ENCODE data around the gene PCMT1.
"Not testable (repeated sequence)": the region's sequence is repeated elsewhere in the genome, so short reads cannot be mapped to it uniquely, and the experiment has no call there.

The PCMT1 gene

DNA sequence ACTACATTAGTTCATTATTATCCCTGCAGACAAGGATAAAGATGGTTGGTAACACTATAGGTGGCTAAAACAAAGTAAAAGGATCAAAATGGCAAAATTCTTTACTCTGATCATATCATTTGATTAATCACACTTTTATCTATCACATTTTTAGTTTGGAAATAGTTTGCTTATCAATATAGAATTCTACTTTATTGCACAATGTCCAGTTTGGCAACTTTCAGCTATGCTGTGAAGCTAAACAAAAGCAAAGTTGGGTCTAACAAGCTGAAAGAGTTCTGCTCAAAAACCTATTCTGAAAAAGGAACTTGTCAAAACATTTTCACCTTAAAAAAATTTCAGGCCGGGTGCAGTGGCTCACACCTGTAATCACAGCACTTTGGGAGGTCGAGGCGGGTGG lies 23.8 kb upstream of the PCMT1 start:
- Histone ChIP-seq H3K4me3 (ENCODE audit: low read depth, low read length) (no peak overlapping the region), H3K4me1 (ENCODE audit: control insufficient read depth, insufficient read depth, low read length) (no peaks in the 10 kb centered on the region), H3K27ac (ENCODE audit: low read depth, low read length) (no peak overlapping the region), H3K9ac (ENCODE audit: low read length) (no peak overlapping the region), H3K9me3 (ENCODE audit: control insufficient read depth, insufficient read depth, low read depth, low read length) (no peaks in the 10 kb centered on the region), H3K27me3 (ENCODE audit: control insufficient read depth, insufficient read depth, low read length) (no peaks in the 10 kb centered on the region), H3K36me3 (ENCODE audit: control insufficient read depth, insufficient read depth, low read length) (peaks cover 65% of the 10 kb centered on the region)

DNA sequence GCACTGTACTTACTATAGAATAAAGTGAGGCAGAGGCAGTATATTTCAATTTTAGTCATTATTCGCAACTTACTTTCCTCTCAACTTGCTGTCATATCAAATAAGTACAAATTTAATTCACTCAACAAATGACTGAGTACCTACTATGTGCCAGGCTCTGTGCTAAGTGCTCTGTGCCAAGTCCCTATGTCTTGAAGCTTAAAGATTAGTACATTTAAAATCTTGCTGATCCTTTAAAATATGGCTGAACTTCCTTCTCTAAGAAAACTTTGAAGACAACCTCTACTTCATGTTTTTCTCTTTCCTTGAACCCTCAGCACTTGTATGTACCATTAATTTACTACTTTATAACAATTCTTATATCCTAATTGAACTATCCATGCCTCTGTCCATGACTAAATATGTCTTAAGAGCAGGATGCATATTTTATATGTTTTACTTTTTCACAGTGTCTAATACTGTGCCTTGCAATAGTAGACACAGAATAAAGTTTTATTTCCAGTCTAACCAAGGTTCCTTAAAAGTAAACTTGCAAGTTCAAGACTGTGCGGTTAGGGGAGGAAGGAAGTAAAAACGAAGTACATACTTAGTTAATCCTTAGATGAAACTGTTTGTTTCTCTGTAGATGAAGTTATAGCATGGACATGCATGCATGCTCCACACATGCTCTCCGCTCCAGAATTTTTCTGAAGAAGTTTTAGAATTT lies 21.6 kb upstream of the PCMT1 start:
- H3K9me3 ChIP-seq (ENCODE audit: control insufficient read depth, insufficient read depth, low read depth, low read length): no peaks in the 10 kb centered on the region
- no peaks in the 10 kb centered on the region for H3K4me1 ChIP-seq (ENCODE audit: control insufficient read depth, insufficient read depth, low read length)
- no peaks in the 10 kb centered on the region for H3K27me3 ChIP-seq (ENCODE audit: control insufficient read depth, insufficient read depth, low read length)
- H3K9ac ChIP-seq (ENCODE audit: low read length): no peak overlapping the region
- no peak overlapping the region for H3K4me3 ChIP-seq (ENCODE audit: low read depth, low read length)
- peaks cover 76% of the 10 kb centered on the region for H3K36me3 ChIP-seq (ENCODE audit: control insufficient read depth, insufficient read depth, low read length)
- no peak overlapping the region for H3K27ac ChIP-seq (ENCODE audit: low read depth, low read length)

DNA sequence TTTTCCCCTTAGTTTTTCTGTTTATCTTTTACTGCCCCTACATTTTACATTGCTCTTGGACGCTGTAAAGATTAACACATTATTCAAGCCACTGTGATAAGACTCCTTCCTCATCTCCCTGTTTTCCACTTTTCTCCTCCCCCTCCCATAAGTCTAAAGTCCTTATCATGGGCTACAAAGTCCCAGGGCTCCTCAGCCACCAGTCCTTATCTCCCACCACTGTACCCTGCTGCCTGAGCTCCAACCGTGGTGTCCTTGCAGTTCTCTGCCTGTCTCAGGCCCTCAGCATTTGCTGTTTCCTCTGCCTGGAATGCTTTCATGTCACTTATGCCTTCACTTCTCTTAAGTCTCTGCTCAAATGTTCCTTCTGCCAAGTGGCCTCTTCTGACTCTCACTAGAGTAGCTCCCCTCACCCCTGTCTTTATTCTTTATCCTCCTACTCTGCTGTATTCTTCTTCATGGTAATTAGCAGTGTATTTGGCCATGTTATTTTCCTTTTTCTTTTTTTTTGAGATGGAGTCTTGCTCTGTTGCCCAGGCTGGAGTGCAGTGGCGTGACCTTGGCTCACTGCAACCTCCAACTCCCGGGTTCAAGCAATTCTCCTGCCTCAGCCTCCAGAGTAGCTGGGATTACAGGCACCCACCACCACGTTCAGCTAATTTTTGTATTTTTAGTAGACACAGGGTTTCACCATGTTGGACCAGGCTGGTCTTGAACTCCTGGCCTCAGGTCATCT lies 20.9 kb upstream of the PCMT1 start:
- no peaks in the 10 kb centered on the region for H3K9me3 ChIP-seq (ENCODE audit: control insufficient read depth, insufficient read depth, low read depth, low read length)
- no peaks in the 10 kb centered on the region for H3K27me3 ChIP-seq (ENCODE audit: control insufficient read depth, insufficient read depth, low read length)
- peaks cover 78% of the 10 kb centered on the region for H3K36me3 ChIP-seq (ENCODE audit: control insufficient read depth, insufficient read depth, low read length)
- H3K9ac ChIP-seq (ENCODE audit: low read length): peak overlapping the region; percentile 6
- no peaks in the 10 kb centered on the region for H3K4me1 ChIP-seq (ENCODE audit: control insufficient read depth, insufficient read depth, low read length)
- H3K27ac ChIP-seq (ENCODE audit: low read depth, low read length): no peak overlapping the region
- H3K4me3 ChIP-seq (ENCODE audit: low read depth, low read length): no peak overlapping the region

DNA sequence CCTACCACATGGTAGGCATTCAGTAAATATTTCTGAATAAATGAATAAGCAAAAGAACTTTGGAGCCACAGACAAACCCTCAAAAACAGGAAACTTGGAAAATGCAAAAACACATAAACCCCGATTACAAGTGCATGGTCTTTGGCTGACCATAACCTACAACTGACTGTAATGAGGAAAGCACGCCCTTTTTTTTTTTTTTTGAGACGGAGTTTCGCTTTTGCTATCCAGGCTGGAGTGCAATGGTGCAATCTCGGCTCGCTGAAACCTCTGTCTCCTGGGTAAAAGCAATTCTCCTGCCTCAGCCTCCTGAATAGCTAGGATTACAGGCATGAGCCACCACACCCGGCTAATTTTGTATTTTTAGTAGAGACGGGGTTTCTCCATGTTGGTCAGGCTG lies 19.7 kb upstream of the PCMT1 start:
- no peaks in the 10 kb centered on the region for H3K9me3 ChIP-seq (ENCODE audit: control insufficient read depth, insufficient read depth, low read depth, low read length)
- no peaks in the 10 kb centered on the region for H3K4me1 ChIP-seq (ENCODE audit: control insufficient read depth, insufficient read depth, low read length)
- H3K27me3 ChIP-seq (ENCODE audit: control insufficient read depth, insufficient read depth, low read length): no peaks in the 10 kb centered on the region
- H3K36me3 ChIP-seq (ENCODE audit: control insufficient read depth, insufficient read depth, low read length): peaks cover 85% of the 10 kb centered on the region
- no peak overlapping the region for H3K27ac ChIP-seq (ENCODE audit: low read depth, low read length)
- H3K9ac ChIP-seq (ENCODE audit: low read length): no peak overlapping the region
- H3K4me3 ChIP-seq (ENCODE audit: low read depth, low read length): no peak overlapping the region

DNA sequence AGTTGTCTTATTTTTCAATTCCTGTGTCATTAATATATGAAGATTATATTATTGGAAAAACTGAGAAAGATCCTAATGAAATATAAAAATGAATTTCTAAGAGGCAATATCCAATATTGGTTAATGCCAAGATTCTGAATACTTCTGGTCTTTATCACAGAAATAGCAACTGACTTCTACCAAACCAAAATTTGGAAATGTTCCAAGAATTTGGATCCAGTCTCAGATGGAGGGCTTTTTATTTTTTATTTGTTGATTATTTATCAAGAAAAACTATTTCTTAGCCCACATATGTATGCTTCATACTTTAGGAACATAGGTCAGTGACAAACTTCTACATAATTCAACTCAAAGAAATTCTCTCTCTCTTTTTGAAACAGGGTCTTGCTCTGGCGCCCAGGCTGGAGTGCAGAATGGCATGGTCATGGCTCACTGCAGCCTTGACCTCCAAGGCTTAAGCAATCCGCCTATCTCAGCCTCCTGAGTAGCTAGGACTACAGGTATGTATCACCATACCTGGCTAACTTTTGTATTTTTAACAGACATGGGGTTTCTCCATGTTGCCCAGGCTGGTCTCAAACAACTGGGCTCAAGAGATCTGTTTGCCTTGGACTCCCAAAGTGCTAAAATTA lies 16.3 kb upstream of the PCMT1 start:
- Histone ChIP-seq H3K27ac (ENCODE audit: low read depth, low read length) (no peak overlapping the region), H3K9me3 (ENCODE audit: control insufficient read depth, insufficient read depth, low read depth, low read length) (no peaks in the 10 kb centered on the region), H3K9ac (ENCODE audit: low read length) (no peak overlapping the region), H3K27me3 (ENCODE audit: control insufficient read depth, insufficient read depth, low read length) (no peaks in the 10 kb centered on the region), H3K36me3 (ENCODE audit: control insufficient read depth, insufficient read depth, low read length) (peaks cover 89% of the 10 kb centered on the region), H3K4me3 (ENCODE audit: low read depth, low read length) (no peak overlapping the region), H3K4me1 (ENCODE audit: control insufficient read depth, insufficient read depth, low read length) (no peaks in the 10 kb centered on the region)

DNA sequence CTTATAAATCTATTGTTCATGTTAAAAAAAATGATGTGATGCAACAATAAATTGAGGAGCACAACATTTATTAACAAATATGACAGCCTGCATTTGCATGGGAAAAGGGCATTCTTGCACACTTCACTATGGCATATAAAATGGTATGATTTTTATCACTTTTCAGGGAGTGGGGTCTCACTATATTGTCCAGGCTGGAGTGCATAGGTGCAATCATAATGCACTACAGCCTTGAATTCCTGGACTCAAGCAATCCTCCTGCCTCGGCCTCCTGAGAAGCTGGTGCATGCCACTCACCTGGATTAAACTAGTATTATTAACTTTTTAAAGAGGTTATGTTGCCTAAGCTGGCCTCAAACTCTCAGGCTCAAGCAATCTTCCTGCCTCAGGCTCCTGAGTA lies 14.6 kb upstream of the PCMT1 start:
- Histone ChIP-seq H3K4me1 (ENCODE audit: control insufficient read depth, insufficient read depth, low read length) (no peaks in the 10 kb centered on the region), H3K27me3 (ENCODE audit: control insufficient read depth, insufficient read depth, low read length) (no peaks in the 10 kb centered on the region), H3K9me3 (ENCODE audit: control insufficient read depth, insufficient read depth, low read depth, low read length) (no peaks in the 10 kb centered on the region), H3K27ac (ENCODE audit: low read depth, low read length) (no peak overlapping the region), H3K4me3 (ENCODE audit: low read depth, low read length) (no peak overlapping the region), H3K9ac (ENCODE audit: low read length) (no peak overlapping the region), H3K36me3 (ENCODE audit: control insufficient read depth, insufficient read depth, low read length) (peaks cover 89% of the 10 kb centered on the region)

DNA sequence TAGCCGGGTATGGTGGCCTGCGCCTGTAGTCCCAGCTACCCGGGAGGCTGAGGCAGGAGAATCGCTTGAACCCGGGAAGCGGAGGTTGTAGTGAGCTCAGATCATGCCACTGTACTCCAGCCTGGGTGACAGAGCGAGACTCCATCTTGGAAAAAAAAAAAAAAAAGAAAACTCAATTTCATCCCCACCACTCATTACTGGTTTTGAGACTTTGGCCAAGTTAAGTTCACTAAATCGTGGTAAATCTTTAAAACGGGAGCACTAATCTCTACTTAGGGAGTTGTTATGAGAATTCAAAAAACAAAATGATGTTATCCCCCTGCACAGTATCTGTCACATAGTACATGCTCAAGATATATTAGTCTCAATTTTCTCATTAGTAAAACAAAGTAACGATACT lies 4.3 kb upstream of the PCMT1 start:
- not testable (repeated sequence) for H3K27ac ChIP-seq (ENCODE audit: low read depth, low read length); H3K4me1 ChIP-seq (ENCODE audit: control insufficient read depth, insufficient read depth, low read length); H3K27me3 ChIP-seq (ENCODE audit: control insufficient read depth, insufficient read depth, low read length)

DNA sequence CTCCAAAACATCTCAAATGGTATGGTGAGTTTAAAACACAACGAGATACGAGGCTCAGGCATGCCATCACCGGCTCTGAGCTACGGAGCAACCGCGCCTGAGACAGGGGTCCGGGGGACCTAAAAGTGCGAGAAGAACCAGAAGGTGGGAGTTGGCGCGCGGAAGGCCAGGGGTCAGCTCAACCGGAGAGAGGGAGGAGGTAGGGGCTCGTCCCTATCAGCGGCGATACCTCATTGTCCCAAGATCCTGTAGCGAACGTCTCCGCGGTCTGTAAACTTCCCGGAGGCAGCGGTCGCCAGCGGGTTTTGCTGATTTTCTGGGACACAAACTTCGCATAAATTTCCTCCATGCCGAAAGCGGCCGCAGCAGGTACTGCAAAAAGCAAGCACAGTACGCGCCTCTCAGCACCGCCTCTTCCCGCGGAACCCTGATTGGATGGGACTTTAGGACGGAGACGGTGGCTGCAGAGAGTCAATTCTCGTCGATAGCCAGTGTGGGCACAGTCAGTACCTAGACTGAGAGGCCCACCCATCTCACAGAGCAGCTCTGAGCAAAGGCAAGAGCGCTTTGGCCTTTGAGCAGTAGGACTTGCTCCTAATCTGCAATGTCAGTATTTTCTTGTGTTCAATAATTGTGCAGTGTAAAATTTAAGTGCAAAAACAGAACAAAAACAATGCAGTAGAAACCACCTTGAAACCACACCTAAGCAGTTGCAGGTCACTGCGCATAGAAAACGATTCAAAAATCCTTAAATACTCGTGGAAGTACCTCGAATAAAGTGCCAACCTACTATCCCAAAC lies 3.2 kb upstream of the PCMT1 start, which contains the start of gene NUP43:
Gene NUP43 (minus strand): TSS at position 383 of the 800 bp plus-strand sequence. CDS start 34 bp downstream, at position 349.
- Histone ChIP-seq H3K36me3 (ENCODE audit: control insufficient read depth, insufficient read depth, low read length) (peaks cover 22% of the 10 kb centered on the region), H3K9me3 (ENCODE audit: control insufficient read depth, insufficient read depth, low read depth, low read length) (no peaks in the 10 kb centered on the region), H3K4me1 (ENCODE audit: control insufficient read depth, insufficient read depth, low read length) (no peaks in the 10 kb centered on the region), H3K9ac (ENCODE audit: low read length) (peak within 1 kb of the TSS; percentile 92), H3K4me3 (ENCODE audit: low read depth, low read length) (peak within 1 kb of the TSS; percentile 87), H3K27me3 (ENCODE audit: control insufficient read depth, insufficient read depth, low read length) (no peaks in the 10 kb centered on the region), H3K27ac (ENCODE audit: low read depth, low read length) (peak within 1 kb of the TSS; percentile 54; the same call in 1 of the 2 replicates)

More for the DNA sequence above, 4.3 kb upstream of the PCMT1 start:
- not testable (repeated sequence) for H3K9me3 ChIP-seq (ENCODE audit: control insufficient read depth, insufficient read depth, low read depth, low read length); H3K9ac ChIP-seq (ENCODE audit: low read length)
- peak overlapping the region; percentile 87 for H3K4me3 ChIP-seq (ENCODE audit: low read depth, low read length)
- peaks cover 33% of the 10 kb centered on the region for H3K36me3 ChIP-seq (ENCODE audit: control insufficient read depth, insufficient read depth, low read length)

DNA sequence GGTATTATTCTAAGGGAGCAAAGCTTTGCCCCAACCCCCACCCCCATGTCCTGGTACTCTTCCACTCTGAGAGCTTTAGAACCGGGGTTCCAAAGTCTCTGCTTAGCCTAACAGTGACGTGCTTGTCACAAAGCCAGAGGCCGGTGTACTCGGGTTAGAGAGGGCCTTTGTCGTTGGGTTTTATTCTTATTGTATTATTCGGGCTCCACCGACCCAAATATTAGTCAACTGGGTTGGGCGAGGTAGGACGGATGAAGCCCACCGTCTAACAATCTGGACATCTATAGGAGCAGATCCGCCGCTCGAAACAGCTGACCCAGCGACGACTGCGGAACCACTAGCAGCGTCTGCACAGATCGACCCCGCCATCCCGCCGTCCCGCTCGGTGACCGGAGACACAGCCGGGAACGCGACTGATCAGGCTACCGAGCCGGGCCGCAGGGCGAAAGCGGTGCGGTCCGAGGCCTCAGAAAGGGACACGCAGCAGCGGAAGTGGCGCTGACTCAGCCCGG lies 403 bp upstream of the PCMT1 start:
- H3K27ac ChIP-seq (ENCODE audit: low read depth, low read length): peak overlapping the region; percentile 92; the same call in 1 of the 2 replicates

DNA sequence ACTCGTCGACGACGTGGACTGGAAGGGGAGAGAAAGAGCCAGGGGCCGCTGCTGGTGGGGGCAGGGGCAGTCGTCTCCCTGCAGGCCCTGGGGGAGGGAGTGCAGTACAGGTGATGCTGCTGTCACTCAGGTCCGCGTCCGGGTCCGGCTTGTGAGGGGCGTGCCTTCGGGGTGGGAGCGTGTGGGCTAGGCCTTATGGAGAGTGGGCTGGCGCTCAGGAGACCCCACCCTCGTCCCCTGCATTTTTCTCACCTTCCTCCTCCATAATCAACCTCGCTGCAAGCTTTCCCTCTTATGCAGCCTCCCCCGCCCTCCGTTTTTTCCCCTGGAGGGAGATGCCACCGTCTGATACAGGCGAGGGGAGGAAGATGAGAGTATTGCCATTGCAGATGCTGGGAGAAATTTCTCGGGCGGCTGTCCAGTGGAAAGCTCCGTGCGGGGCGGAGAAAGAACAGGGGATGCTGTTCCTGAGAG lies 632 bp downstream of the PCMT1 start:
- Histone ChIP-seq H3K4me1 (ENCODE audit: control insufficient read depth, insufficient read depth, low read length) (no peaks in the 10 kb centered on the region), H3K9ac (ENCODE audit: low read length) (peak overlapping the region; percentile 95), H3K36me3 (ENCODE audit: control insufficient read depth, insufficient read depth, low read length) (no peaks in the 10 kb centered on the region), H3K4me3 (ENCODE audit: low read depth, low read length) (peak overlapping the region; percentile 97), H3K27ac (ENCODE audit: low read depth, low read length) (peak overlapping the region; percentile 92), H3K9me3 (ENCODE audit: control insufficient read depth, insufficient read depth, low read depth, low read length) (no peaks in the 10 kb centered on the region), H3K27me3 (ENCODE audit: control insufficient read depth, insufficient read depth, low read length) (no peaks in the 10 kb centered on the region)

More for the DNA sequence above, 403 bp upstream of the PCMT1 start:
- H3K27me3 ChIP-seq (ENCODE audit: control insufficient read depth, insufficient read depth, low read length); H3K4me1 ChIP-seq (ENCODE audit: control insufficient read depth, insufficient read depth, low read length); H3K9me3 ChIP-seq (ENCODE audit: control insufficient read depth, insufficient read depth, low read depth, low read length); H3K36me3 ChIP-seq (ENCODE audit: control insufficient read depth, insufficient read depth, low read length): not testable (repeated sequence)
- Histone ChIP-seq H3K9ac (ENCODE audit: low read length) (peak overlapping the region; percentile 83), H3K4me3 (ENCODE audit: low read depth, low read length) (peak overlapping the region; percentile 97)

Measured in HUES6 (cell line).